ENCODE data around the gene PCDHAC2. TPM values are rescaled to one million over a fixed set of nuclear protein-coding genes. Genes with fewer than 3 reads are reported as not detected.
A peak's percentile ranks its signal among the peaks of the same experiment; 100 is the strongest.

PCDHAC2 gene
- total RNA-seq, 2 donors from 2014 or later = 0.49 to 2.4 TPM

GRCh38 chr5:140978983-140979382, 12.7 kb downstream of the PCDHAC2 start:
- H3K4me1 Mint-ChIP-seq = peaks cover 8% of the 10 kb centered on the region
- H3K27ac Mint-ChIP-seq = no peak overlapping the region
- peaks cover 2% of the 10 kb centered on the region for H3K27me3 ChIP-seq (ENCODE audit: control insufficient read depth, insufficient read depth, low read length, poor library complexity, severe bottlenecking)
- H3K36me3 Mint-ChIP-seq (ENCODE audit: low read depth) = peaks cover 3% of the 10 kb centered on the region
- no peaks in the 10 kb centered on the region for H3K27me3 Mint-ChIP-seq (ENCODE audit: insufficient read depth)
- H3K9me3 ChIP-seq (ENCODE audit: control insufficient read depth, low read length) = no peaks in the 10 kb centered on the region
- no peaks in the 10 kb centered on the region for H3K9me3 Mint-ChIP-seq
- no peaks in the 10 kb centered on the region for H3K36me3 ChIP-seq (ENCODE audit: control insufficient read depth, insufficient read depth, low read length)
- H3K27ac ChIP-seq (ENCODE audit: low read depth, low read length) = no peak overlapping the region
- H3K4me3 Mint-ChIP-seq = no peak overlapping the region
- DNase-seq = no peak
- no peak for TF ChIP-seq CTCF (conservative IDR thresholded peaks at IDR 0.05)
- H3K9ac ChIP-seq (ENCODE audit: extremely low read depth, low read length, poor library complexity, severe bottlenecking) = no peak overlapping the region
- H3K4me1 ChIP-seq (ENCODE audit: control insufficient read depth, insufficient read depth, low read length) = no peaks in the 10 kb centered on the region
- no peak overlapping the region for H3K4me3 ChIP-seq (ENCODE audit: low read length)
- 91 to 94% methylated on average over 1 of the region's 1 CpG for WGBS, 2 experiments (ENCODE audit: insufficient coverage in 1 of 2, insufficient read length in 1 of 2)

- Histone ChIP-seq H3K27me3 (ENCODE audit: control insufficient read depth, insufficient read depth, low read length, poor library complexity, severe bottlenecking) (peaks cover 10% of the 10 kb centered on the region), H3K9ac (ENCODE audit: extremely low read depth, low read length, poor library complexity, severe bottlenecking) (no peak overlapping the region), H3K9me3 (ENCODE audit: control insufficient read depth, low read length) (no peaks in the 10 kb centered on the region), H3K4me3 (ENCODE audit: low read length) (no peak overlapping the region), H3K4me1 (ENCODE audit: control insufficient read depth, insufficient read depth, low read length) (no peaks in the 10 kb centered on the region), H3K27ac (ENCODE audit: low read depth, low read length) (no peak overlapping the region), H3K36me3 (ENCODE audit: control insufficient read depth, insufficient read depth, low read length) (no peaks in the 10 kb centered on the region)
- H3K4me3 Mint-ChIP-seq = no peak overlapping the region
- TF ChIP-seq CTCF (conservative IDR thresholded peaks at IDR 0.05) = no peak
- H3K9me3 Mint-ChIP-seq = no peaks in the 10 kb centered on the region
- H3K27me3 Mint-ChIP-seq (ENCODE audit: insufficient read depth) = peaks cover 18% of the 10 kb centered on the region
- H3K36me3 Mint-ChIP-seq (ENCODE audit: low read depth) = peaks cover 3% of the 10 kb centered on the region
- DNase-seq = no peak
- H3K27ac Mint-ChIP-seq = no peak overlapping the region
- 90 to 98% methylated on average over 4 to 5 of the region's 5 CpGs for WGBS, 2 experiments (ENCODE audit: insufficient coverage in 1 of 2, insufficient read length in 1 of 2)
- peaks cover 23% of the 10 kb centered on the region for H3K4me1 Mint-ChIP-seq
Measured at GRCh38 chr5:140982083-140982716, 15.9 kb downstream of the PCDHAC2 start.

- peak overlapping the region; percentile 69 for H3K27ac ChIP-seq (ENCODE audit: low read depth, low read length)
- H3K36me3 Mint-ChIP-seq (ENCODE audit: low read depth) = peaks cover 3% of the 10 kb centered on the region
Measured at GRCh38 chr5:140986117-140986521, 19.8 kb downstream of the PCDHAC2 start.

More at GRCh38 chr5:140986117-140986521, 19.8 kb downstream of the PCDHAC2 start:
- DNase-seq = peak; percentile 75
- Histone ChIP-seq H3K4me3 (ENCODE audit: low read length) (no peak overlapping the region), H3K27me3 (ENCODE audit: control insufficient read depth, insufficient read depth, low read length, poor library complexity, severe bottlenecking) (peaks cover 44% of the 10 kb centered on the region), H3K9me3 (ENCODE audit: control insufficient read depth, low read length) (no peaks in the 10 kb centered on the region), H3K36me3 (ENCODE audit: control insufficient read depth, insufficient read depth, low read length) (no peaks in the 10 kb centered on the region), H3K9ac (ENCODE audit: extremely low read depth, low read length, poor library complexity, severe bottlenecking) (no peak overlapping the region), H3K4me1 (ENCODE audit: control insufficient read depth, insufficient read depth, low read length) (no peaks in the 10 kb centered on the region)
- no peak for TF ChIP-seq CTCF (conservative IDR thresholded peaks at IDR 0.05)
- H3K4me3 Mint-ChIP-seq = no peak overlapping the region
- H3K27me3 Mint-ChIP-seq (ENCODE audit: insufficient read depth) = peaks cover 54% of the 10 kb centered on the region
- 0 to 11% methylated on average over 2 to 3 of the region's 3 CpGs for WGBS, 2 experiments (ENCODE audit: insufficient coverage in 1 of 2, insufficient read length in 1 of 2)
- H3K9me3 Mint-ChIP-seq = no peaks in the 10 kb centered on the region
- peaks cover 36% of the 10 kb centered on the region for H3K4me1 Mint-ChIP-seq
- peak overlapping the region; percentile 35 for H3K27ac Mint-ChIP-seq

Data from endodermal cell (in vitro differentiated cells).